HG02884 (cell line): ENCODE data around the gene TAF1B.

Experiments
- ATAC-seq: cut with Tn5 transposase; IDR thresholded peaks from one replicate; pipeline ENCODE4 v1.9.1; 2021; ENCODE audit warnings: mild to moderate bottlenecking, moderate library complexity; ENCODE audit not compliant: unreplicated experiment

Gene TAF1B

GRCh38 chr2:9937968-9938367 is 94.7 kb downstream of the TAF1B start:
- ATAC-seq = no peak

- ATAC-seq = no peak
Measured at GRCh38 chr2:9939587-9940485, 96.6 kb downstream of the TAF1B start.

GRCh38 chr2:9941196-9941995 is 98.1 kb downstream of the TAF1B start:
- no peak for ATAC-seq

GRCh38 chr2:9941996-9942390 is 98.7 kb downstream of the TAF1B start:
- ATAC-seq = no peak

- no peak for ATAC-seq
Measured at GRCh38 chr2:9944330-9944758, 101.1 kb downstream of the TAF1B start.

GRCh38 chr2:9945596-9945995 is 102.3 kb downstream of the TAF1B start:
- ATAC-seq = no peak

GRCh38 chr2:9946076-9946475 is 102.8 kb downstream of the TAF1B start:
- ATAC-seq = no peak

- no peak for ATAC-seq
Measured at GRCh38 chr2:9946818-9947217, 103.5 kb downstream of the TAF1B start.

GRCh38 chr2:9948721-9949120 is 105.4 kb downstream of the TAF1B start:
- no peak for ATAC-seq

- no peak for ATAC-seq
Measured at GRCh38 chr2:9949239-9949991, 106.1 kb downstream of the TAF1B start.

GRCh38 chr2:9949992-9950520 is 106.8 kb downstream of the TAF1B start:
- ATAC-seq = no peak

- ATAC-seq = peak; percentile 32
Measured at GRCh38 chr2:9950521-9951271, 107.4 kb downstream of the TAF1B start.

- ATAC-seq = no peak
Measured at GRCh38 chr2:9951272-9951521, 107.9 kb downstream of the TAF1B start.

GRCh38 chr2:9951522-9952285 is 108.4 kb downstream of the TAF1B start, which contains the start of gene GRHL1:
GRHL1 (plus strand) TSS chr2:9951693; CDS start chr2:9951834, 141 bp downstream.
- ATAC-seq = peak; percentile 93

- no peak for ATAC-seq
Measured at GRCh38 chr2:9952286-9952737, 109.0 kb downstream of the TAF1B start.

- ATAC-seq = no peak
Measured at GRCh38 chr2:9952856-9953503, 109.7 kb downstream of the TAF1B start.

GRCh38 chr2:9954136-9954535 is 110.9 kb downstream of the TAF1B start:
- no peak for ATAC-seq

- ATAC-seq = no peak
Measured at GRCh38 chr2:9958057-9958456, 114.8 kb downstream of the TAF1B start.

- no peak for ATAC-seq
Measured at GRCh38 chr2:9959262-9959661, 116.0 kb downstream of the TAF1B start.
